CD4-positive, CD25-positive, alpha-beta regulatory T cell (primary cell): Measurements from ENCODE around the gene FUT8. TPM values are rescaled to one million over a fixed set of nuclear protein-coding genes. Genes with fewer than 3 reads are reported as not detected.

Experiments used
- ATAC-seq, 2 donors: fragments of 150-1000 bp; cut with Tn5 transposase; one replicate each; pipeline ENCODE4 v1.10.0; 2021; ENCODE audit warnings: low read depth in 2 of 2, moderate number of reproducible peaks in 2 of 2, moderate library complexity in 1 of 2
- DNase-seq, 3 donors: peaks; one replicate each; pipeline versions ENCODE4 v3.0.0 to v3.0.0-alpha.2; 2012 to 2022; ENCODE audit warnings: mixed read lengths in 1 of 3
- H3K27ac ChIP-seq: one replicate; pipeline ENCODE4 v1.7.0; 2013; ENCODE audit warnings: mild to moderate bottlenecking, low read length; ENCODE audit not compliant: insufficient read depth, poor library complexity, severe bottlenecking
- H3K27me3 ChIP-seq: one replicate; pipeline ENCODE4 v1.7.0; 2013; ENCODE audit warnings: low read length; ENCODE audit not compliant: control insufficient read depth, insufficient read depth
- H3K36me3 ChIP-seq: one replicate; pipeline ENCODE4 v1.7.0; 2013; ENCODE audit warnings: mild to moderate bottlenecking, low read length, moderate library complexity; ENCODE audit not compliant: control insufficient read depth, insufficient read depth
- H3K4me1 ChIP-seq: 2 replicates; pipeline ENCODE4 v1.7.0; 2013; ENCODE audit warnings: mild to moderate bottlenecking, low read length; ENCODE audit not compliant: insufficient read depth, control insufficient read depth, poor library complexity, severe bottlenecking
- H3K4me3 ChIP-seq: one replicate; pipeline ENCODE4 v1.7.0; 2013; ENCODE audit warnings: low read depth, mild to moderate bottlenecking, low read length, moderate library complexity
- H3K9me3 ChIP-seq, 2 experiments: 1 replicate in 1 of 2; 2 replicates in 1 of 2; pipeline ENCODE4 v1.7.0; 2013; ENCODE audit warnings: low read length in 2 of 2, mild to moderate bottlenecking in 1 of 2, moderate library complexity in 1 of 2; ENCODE audit not compliant: control insufficient read depth in 2 of 2
- H3K27ac Mint-ChIP-seq, 3 donors: one replicate each; pipeline ENCODE4 v1.8.0; 2020 to 2022; ENCODE audit warnings: mild to moderate bottlenecking in 3 of 3, mixed read lengths in 3 of 3, moderate library complexity in 2 of 3
- H3K27me3 Mint-ChIP-seq: one replicate; pipeline ENCODE4 v1.8.0; 2022; ENCODE audit warnings: mild to moderate bottlenecking, mixed read lengths
- H3K36me3 Mint-ChIP-seq: one replicate; pipeline ENCODE4 v1.8.0; 2020; ENCODE audit warnings: mixed read lengths
- H3K4me1 Mint-ChIP-seq, 4 donors: one replicate each; pipeline ENCODE4 v1.8.0; 2020 to 2022; ENCODE audit warnings: mixed read lengths in 4 of 4, mild to moderate bottlenecking in 1 of 4
- H3K4me3 Mint-ChIP-seq, 4 donors: one replicate each; pipeline ENCODE4 v1.8.0; 2020 to 2022; ENCODE audit warnings: mild to moderate bottlenecking in 4 of 4, mixed read lengths in 4 of 4, moderate library complexity in 3 of 4
- H3K9me3 Mint-ChIP-seq, 7 donors: one replicate each; pipeline ENCODE4 v1.8.0; 2020 to 2022; ENCODE audit warnings: mixed read lengths in 7 of 7, mild to moderate bottlenecking in 3 of 7, moderate library complexity in 2 of 7
- polyA plus RNA-seq, 4 donors: library from polyadenylated mRNA; unstranded; fragments of 300-500 nt; fragmentation: Illumina TruSeq; gene quantifications; one replicate each; pipeline ENCODE4 v1.2.3, GENCODE V29; 2021
- total RNA-seq: library from RNA; stranded (reverse); gene quantifications from one replicate; pipeline ENCODE4 v1.2.3, GENCODE V29; 2022

FUT8 gene
- total and polyA plus RNA-seq, 5 donors from 2014 or later = 15.3 to 59.2 (median 22.2) TPM

- H3K36me3 Mint-ChIP-seq = no peaks in the 10 kb centered on the region
- peak overlapping the region; percentile 85 for H3K4me3 ChIP-seq
- peaks cover 30% of the 10 kb centered on the region for H3K4me1 ChIP-seq
- ATAC-seq (no peak), DNase-seq (no peak)
- peaks cover 16 to 41% (median 34%) of the 10 kb centered on the region in 4 donors for H3K4me1 Mint-ChIP-seq
- H3K27ac ChIP-seq = no peak overlapping the region
- H3K9me3 Mint-ChIP-seq = no peaks in the 10 kb centered on the region
- no peaks in the 10 kb centered on the region for H3K36me3 ChIP-seq
- H3K27me3 Mint-ChIP-seq = no peaks in the 10 kb centered on the region
- no peaks in the 10 kb centered on the region for H3K9me3 ChIP-seq
- peak overlapping the region; percentile 98 to 99 (median 98) for H3K4me3 Mint-ChIP-seq
- H3K27ac Mint-ChIP-seq = peak overlapping the region in 2 of 3 donors; percentile 27 to 94
- no peaks in the 10 kb centered on the region for H3K27me3 ChIP-seq
Measured at GRCh38 chr14:65410640-65411039, 1.9 kb upstream of the FUT8 start.

- Histone ChIP-seq H3K4me3 (peak overlapping the region; percentile 85), H3K27me3 (no peaks in the 10 kb centered on the region), H3K4me1 (peaks cover 30% of the 10 kb centered on the region), H3K9me3 (no peaks in the 10 kb centered on the region), H3K36me3 (no peaks in the 10 kb centered on the region), H3K27ac (peak overlapping the region; percentile 79)
- no peaks in the 10 kb centered on the region for H3K36me3 Mint-ChIP-seq
- ATAC-seq (peak; percentile 46 to 56), DNase-seq (peak; percentile 74 to 88 (median 77))
- peaks cover 16 to 41% (median 36%) of the 10 kb centered on the region in 4 donors for H3K4me1 Mint-ChIP-seq
- peak overlapping the region; percentile 94 to 100 (median 95) for H3K27ac Mint-ChIP-seq
- no peaks in the 10 kb centered on the region for H3K27me3 Mint-ChIP-seq
- peak overlapping the region; percentile 98 to 99 (median 98) for H3K4me3 Mint-ChIP-seq
- H3K9me3 Mint-ChIP-seq = no peaks in the 10 kb centered on the region
Measured at GRCh38 chr14:65411656-65412031, 886 bp upstream of the FUT8 start.

- Mint-ChIP-seq H3K4me1 (peaks cover 21 to 44% (median 41%) of the 10 kb centered on the region in 4 donors), H3K9me3 (no peaks in the 10 kb centered on the region), H3K27ac (peak overlapping the region; percentile 92 to 99 (median 95)), H3K4me3 (peak overlapping the region; percentile 98 to 99 (median 98)), H3K27me3 (no peaks in the 10 kb centered on the region), H3K36me3 (no peaks in the 10 kb centered on the region)
- H3K4me1 ChIP-seq = peaks cover 30% of the 10 kb centered on the region
- H3K27me3 ChIP-seq = no peaks in the 10 kb centered on the region
- ATAC-seq (peak; percentile 36 to 37), DNase-seq (peak in 2 of 3 donors; percentile 14 to 47)
- peak overlapping the region; percentile 81 for H3K4me3 ChIP-seq
- H3K9me3 ChIP-seq = no peaks in the 10 kb centered on the region
- H3K27ac ChIP-seq = peak overlapping the region; percentile 79
- H3K36me3 ChIP-seq = no peaks in the 10 kb centered on the region
Measured at GRCh38 chr14:65412856-65413738, 567 bp downstream of the FUT8 start.

- Mint-ChIP-seq H3K27me3 (no peaks in the 10 kb centered on the region), H3K27ac (peak overlapping the region; percentile 88 to 99 (median 92)), H3K36me3 (no peaks in the 10 kb centered on the region), H3K9me3 (no peaks in the 10 kb centered on the region), H3K4me3 (peak overlapping the region; percentile 95 to 99 (median 97)), H3K4me1 (peaks cover 23 to 50% (median 43%) of the 10 kb centered on the region in 4 donors)
- DNase-seq (peak in 2 of 3 donors; percentile 15 to 51), ATAC-seq (no peak)
- H3K4me1 ChIP-seq = peaks cover 30% of the 10 kb centered on the region
- peak overlapping the region; percentile 79 for H3K27ac ChIP-seq
- no peaks in the 10 kb centered on the region for H3K36me3 ChIP-seq
- no peaks in the 10 kb centered on the region for H3K27me3 ChIP-seq
- H3K9me3 ChIP-seq = no peaks in the 10 kb centered on the region
- H3K4me3 ChIP-seq = peak overlapping the region; percentile 81
Measured at GRCh38 chr14:65413739-65414045, 1.2 kb downstream of the FUT8 start.

- Histone ChIP-seq H3K36me3 (no peaks in the 10 kb centered on the region), H3K27ac (peak overlapping the region; percentile 79), H3K27me3 (no peaks in the 10 kb centered on the region), H3K9me3 (no peaks in the 10 kb centered on the region), H3K4me3 (peak overlapping the region; percentile 81), H3K4me1 (peaks cover 32% of the 10 kb centered on the region)
- Mint-ChIP-seq H3K27me3 (no peaks in the 10 kb centered on the region), H3K4me3 (peak overlapping the region; percentile 95 to 99 (median 97)), H3K9me3 (no peaks in the 10 kb centered on the region), H3K27ac (no peak overlapping the region), H3K36me3 (no peaks in the 10 kb centered on the region), H3K4me1 (peaks cover 31 to 55% (median 48%) of the 10 kb centered on the region in 4 donors)
- ATAC-seq (no peak), DNase-seq (peak in 2 of 3 donors; percentile 41 to 68)
Measured at GRCh38 chr14:65414961-65415589, 2.5 kb downstream of the FUT8 start.

GRCh38 chr14:65415613-65416012 is 3.1 kb downstream of the FUT8 start:
- no peaks in the 10 kb centered on the region for H3K9me3 Mint-ChIP-seq
- DNase-seq (no peak), ATAC-seq (no peak)
- Histone ChIP-seq H3K27ac (no peak overlapping the region), H3K4me1 (peaks cover 36% of the 10 kb centered on the region), H3K27me3 (no peaks in the 10 kb centered on the region), H3K36me3 (no peaks in the 10 kb centered on the region), H3K9me3 (no peaks in the 10 kb centered on the region), H3K4me3 (no peak overlapping the region)
- H3K36me3 Mint-ChIP-seq = no peaks in the 10 kb centered on the region
- no peak overlapping the region for H3K27ac Mint-ChIP-seq
- peaks cover 31 to 55% (median 48%) of the 10 kb centered on the region in 4 donors for H3K4me1 Mint-ChIP-seq
- H3K4me3 Mint-ChIP-seq = peak overlapping the region in 2 of 4 donors; percentile 95 to 99
- H3K27me3 Mint-ChIP-seq = no peaks in the 10 kb centered on the region

- H3K27me3 ChIP-seq = no peaks in the 10 kb centered on the region
- H3K36me3 Mint-ChIP-seq = peaks cover 4% of the 10 kb centered on the region
- H3K4me3 Mint-ChIP-seq = no peak overlapping the region
- ATAC-seq (no peak), DNase-seq (no peak)
- peak overlapping the region; percentile 20 to 53 (median 20) for H3K27ac Mint-ChIP-seq
- peaks cover 0 to 1% (median 0%) of the 10 kb centered on the region in 7 donors for H3K9me3 Mint-ChIP-seq
- H3K27me3 Mint-ChIP-seq = no peaks in the 10 kb centered on the region
- H3K9me3 ChIP-seq = no peaks in the 10 kb centered on the region
- H3K36me3 ChIP-seq = no peaks in the 10 kb centered on the region
- peak overlapping the region; percentile 32 for H3K4me3 ChIP-seq
- H3K27ac ChIP-seq = peak overlapping the region; percentile 41
- peaks cover 15% of the 10 kb centered on the region for H3K4me1 ChIP-seq
- H3K4me1 Mint-ChIP-seq = peaks cover 22 to 40% (median 36%) of the 10 kb centered on the region in 4 donors
Measured at GRCh38 chr14:65419593-65420252, 7.2 kb downstream of the FUT8 start.
